Aorta (tissue), 5 donors: ENCODE measurements around the gene STX16. TPM values are rescaled to one million over a fixed set of nuclear protein-coding genes. Genes with fewer than 3 reads are reported as not detected.

ENCODE experiments used
- ATAC-seq: fragments of 200-7000 bp; cut with Tn5 transposase; one replicate; pipeline ENCODE4 v1.9.1; 2022; ENCODE audit warnings: moderate library complexity; ENCODE audit not compliant: low FRiP score
- DNase-seq, 2 donors: peaks; one replicate each; pipeline ENCODE4 v3.0.0-alpha.2; 2020
- H3K27ac ChIP-seq, 2 donors: one replicate each; pipeline ENCODE4 v1.5.1; 2013; ENCODE audit warnings: low read length in 2 of 2, mild to moderate bottlenecking in 2 of 2, moderate library complexity in 2 of 2, control low read depth in 1 of 2, inconsistent platforms in 1 of 2, low read depth in 1 of 2
- H3K27me3 ChIP-seq, 2 donors: one replicate each; pipeline ENCODE4 v1.6.1; 2013; ENCODE audit warnings: control low read depth in 1 of 2, low read length in 1 of 2, mild to moderate bottlenecking in 1 of 2, moderate library complexity in 1 of 2; ENCODE audit not compliant: insufficient read depth in 2 of 2, control insufficient read depth in 1 of 2
- H3K36me3 ChIP-seq, 2 donors: one replicate each; pipeline ENCODE4 v1.6.1; 2013; ENCODE audit warnings: control low read depth in 1 of 2, low read length in 1 of 2, mild to moderate bottlenecking in 1 of 2; ENCODE audit not compliant: insufficient read depth in 2 of 2, control insufficient read depth in 1 of 2
- H3K4me1 ChIP-seq, 2 donors: one replicate each; pipeline ENCODE4 v1.6.1; 2013; ENCODE audit warnings: low read length in 2 of 2, control low read depth in 1 of 2, mild to moderate bottlenecking in 1 of 2, moderate library complexity in 1 of 2; ENCODE audit not compliant: insufficient read depth in 2 of 2, control insufficient read depth in 1 of 2
- H3K4me3 ChIP-seq, 2 donors: one replicate each; pipeline ENCODE4 v1.5.1; 2013; ENCODE audit warnings: low read length in 2 of 2, control low read depth in 1 of 2, mild to moderate bottlenecking in 1 of 2
- H3K9me3 ChIP-seq: one replicate; pipeline ENCODE4 v1.6.1; 2013; ENCODE audit warnings: mild to moderate bottlenecking, low read length; ENCODE audit not compliant: control insufficient read depth
- WGBS, 2 donors: extraction: QIAGEN DNeasy Blood & Tissue Kit; methylation state at CpG; one replicate each; pipeline ENCODE4 v1.1.7; 2013; 5-methylcytosine and 5-hydroxymethylcytosine counted together
- intact Hi-C, 2 donors: fragments of 100-400 bp; cut with DNase I; formaldehyde crosslinking; loops; one replicate each; pipeline versions ENCODE4 v1.14.2 to v1.15.0; 2022
- polyA plus RNA-seq, 2 donors: library from polyadenylated mRNA; stranded (reverse); fragments of 200-250 nt; gene quantifications; one replicate each; pipeline ENCODE4 v1.2.3, GENCODE V29; 2013
- total RNA-seq, 2 donors: library from RNA; stranded (reverse); fragmentation: NEBNext Ultra II Directional; extraction: Animal tissue kit (Norgen Biotek cat#: 25700); gene quantifications; one replicate each; pipeline ENCODE4 v1.2.1, GENCODE V29; 2021
- donor health status: healthy with polysubstance abuse.
- donor health status: Bipolar disorder and iron deficiency.
- donor health status: DM: no; HTN: no; CAD: no.
- donor health status: DM: no; HTN: no; CAD: no.
- donor health status: DM: yes; HTN: yes; CAD: no.

Gene STX16
- total and polyA plus RNA-seq, 4 donors, result 17.9 to 75.7 (median 59.6) TPM

GRCh38 chr20:58678806-58679205 is 27.7 kb downstream of the STX16 start:
- Histone ChIP-seq H3K4me3 (no peak overlapping the region), H3K9me3 (no peaks in the 10 kb centered on the region), H3K4me1 (no peaks in the 10 kb centered on the region), H3K36me3 (peaks cover 0 to 5% of the 10 kb centered on the region in 2 donors), H3K27me3 (no peaks in the 10 kb centered on the region), H3K27ac (no peak overlapping the region)
- 85 to 86% methylated on average over 8 of the region's 8 CpGs for WGBS, 2 donors
- no peak for DNase-seq
- no peak for ATAC-seq
- intact Hi-C loops, result no loop called here

- H3K9me3 ChIP-seq, result no peaks in the 10 kb centered on the region
- ATAC-seq (no peak), DNase-seq (no peak)
- H3K27me3 ChIP-seq, result no peaks in the 10 kb centered on the region
- intact Hi-C loops, result no loop called here
- 92 to 93% methylated on average over 11 of the region's 11 CpGs for WGBS, 2 donors
- H3K36me3 ChIP-seq, result peaks cover 0 to 5% of the 10 kb centered on the region in 2 donors
- H3K4me3 ChIP-seq, result no peak overlapping the region
- H3K4me1 ChIP-seq, result no peaks in the 10 kb centered on the region
- no peak overlapping the region for H3K27ac ChIP-seq
Measured at GRCh38 chr20:58682656-58683531, 31.8 kb downstream of the STX16 start.

GRCh38 chr20:58684291-58684690 is 33.2 kb downstream of the STX16 start:
- H3K36me3 ChIP-seq, result peaks cover 0 to 5% of the 10 kb centered on the region in 2 donors
- intact Hi-C loops, result no loop called here
- no peaks in the 10 kb centered on the region for H3K4me1 ChIP-seq
- DNase-seq (no peak), ATAC-seq (no peak)
- H3K9me3 ChIP-seq, result no peaks in the 10 kb centered on the region
- no peak overlapping the region for H3K27ac ChIP-seq
- 94 to 96% methylated on average over 2 of the region's 2 CpGs for WGBS, 2 donors
- H3K4me3 ChIP-seq, result no peak overlapping the region
- H3K27me3 ChIP-seq, result no peaks in the 10 kb centered on the region

GRCh38 chr20:58685988-58686387 is 34.9 kb downstream of the STX16 start:
- no peaks in the 10 kb centered on the region for H3K4me1 ChIP-seq
- H3K9me3 ChIP-seq, result no peaks in the 10 kb centered on the region
- ATAC-seq (no peak), DNase-seq (no peak)
- H3K4me3 ChIP-seq, result no peak overlapping the region
- no peaks in the 10 kb centered on the region for H3K27me3 ChIP-seq
- no peaks in the 10 kb centered on the region for H3K36me3 ChIP-seq
- 84 to 90% methylated on average over 5 of the region's 5 CpGs for WGBS, 2 donors
- no peak overlapping the region for H3K27ac ChIP-seq
- intact Hi-C loops, result no loop called here

GRCh38 chr20:58688414-58688813 is 37.3 kb downstream of the STX16 start:
- ATAC-seq (no peak), DNase-seq (no peak)
- intact Hi-C loops, result no loop called here
- no peaks in the 10 kb centered on the region for H3K9me3 ChIP-seq
- no peaks in the 10 kb centered on the region for H3K27me3 ChIP-seq
- H3K27ac ChIP-seq, result no peak overlapping the region
- no peaks in the 10 kb centered on the region for H3K4me1 ChIP-seq
- no peak overlapping the region for H3K4me3 ChIP-seq
- H3K36me3 ChIP-seq, result no peaks in the 10 kb centered on the region
- WGBS, 2 donors, result 91 to 94% methylated on average over 4 of the region's 4 CpGs

GRCh38 chr20:58688840-58689239 is 37.8 kb downstream of the STX16 start:
- Histone ChIP-seq H3K36me3 (no peaks in the 10 kb centered on the region), H3K9me3 (no peaks in the 10 kb centered on the region), H3K4me3 (no peak overlapping the region), H3K4me1 (no peaks in the 10 kb centered on the region), H3K27me3 (no peaks in the 10 kb centered on the region), H3K27ac (no peak overlapping the region)
- intact Hi-C loops, result no loop called here
- ATAC-seq (no peak), DNase-seq (no peak)
- 60 to 79% methylated on average over 6 of the region's 6 CpGs for WGBS, 2 donors

- no peaks in the 10 kb centered on the region for H3K36me3 ChIP-seq
- H3K4me3 ChIP-seq, result no peak overlapping the region
- no peak for DNase-seq
- intact Hi-C loops, result loop anchor here (5.0 to 10.0 kb wide), 5 partner anchors 33 to 1096 kb away; partner anchors contain the start of genes RAB22A (in 1 of the 2) and STX16 (in 1 of the 2)
- peak overlapping the region; percentile 36 to 62 for H3K27ac ChIP-seq
- 1 to 6% methylated on average over 7 of the region's 7 CpGs for WGBS, 2 donors
- no peaks in the 10 kb centered on the region for H3K4me1 ChIP-seq
- no peaks in the 10 kb centered on the region for H3K9me3 ChIP-seq
- peak; percentile 36 for ATAC-seq
- H3K27me3 ChIP-seq, result no peaks in the 10 kb centered on the region
Measured at GRCh38 chr20:58690396-58691135, 39.5 kb downstream of the STX16 start.

GRCh38 chr20:58691773-58692578 is 40.9 kb downstream of the STX16 start:
- H3K27me3 ChIP-seq, result no peaks in the 10 kb centered on the region
- no peaks in the 10 kb centered on the region for H3K36me3 ChIP-seq
- ATAC-seq (peak; percentile 54), DNase-seq (peak; percentile 73 to 87)
- peak overlapping the region; percentile 30 to 32 for H3K27ac ChIP-seq
- H3K9me3 ChIP-seq, result no peaks in the 10 kb centered on the region
- H3K4me1 ChIP-seq, result no peaks in the 10 kb centered on the region
- no peak overlapping the region for H3K4me3 ChIP-seq
- 72 to 78% methylated on average over 29 to 31 of the region's 31 CpGs for WGBS, 2 donors
- intact Hi-C loops, result loop anchor here (5.0 to 10.0 kb wide), 5 partner anchors 35 to 1097 kb away; partner anchors contain the start of genes RAB22A (in 1 of the 2) and STX16 (in 1 of the 2)
